Hepatocyte (in vitro differentiated cells): ENCODE measurements around the gene COL6A3. TPM values are rescaled to one million over a fixed set of nuclear protein-coding genes. Genes with fewer than 3 reads are reported as not detected.

ENCODE experiments used
- DNase-seq: peaks from one replicate; pipeline ENCODE4 v3.0.0-alpha.2; 2016; ENCODE audit warnings: low spot score
- H2AFZ ChIP-seq: fragments of 200-600 bp; sonication (generic); 2 replicates; pipeline ENCODE4 v1.6.0; 2016; ENCODE audit warnings: antibody characterized with exemption, mild to moderate bottlenecking
- H3K27ac ChIP-seq: fragments of 200-600 bp; sonication (generic); 2 replicates; pipeline ENCODE4 v1.5.1; 2016; ENCODE audit warnings: mild to moderate bottlenecking
- H3K27me3 ChIP-seq: fragments of 200-600 bp; sonication (generic); 2 replicates; pipeline ENCODE4 v1.6.1; 2016
- H3K36me3 ChIP-seq: fragments of 200-600 bp; sonication (generic); replicated peaks from 2 replicates; pipeline ENCODE4 v1.5.1; 2016; ENCODE audit warnings: low read depth; ENCODE audit not compliant: insufficient read depth
- H3K4me1 ChIP-seq: fragments of 200-600 bp; sonication (generic); 2 replicates; pipeline ENCODE4 v1.5.1; 2016; ENCODE audit warnings: mild to moderate bottlenecking, moderate library complexity; ENCODE audit not compliant: insufficient read depth
- H3K4me2 ChIP-seq: fragments of 200-600 bp; sonication (generic); 2 replicates; pipeline ENCODE4 v1.6.0; 2016
- H3K4me3 ChIP-seq: fragments of 200-600 bp; sonication (generic); 2 replicates; pipeline ENCODE4 v1.5.1; 2016; ENCODE audit warnings: mild to moderate bottlenecking
- H3K79me2 ChIP-seq: fragments of 200-600 bp; sonication (generic); 2 replicates; pipeline ENCODE4 v1.6.0; 2017; ENCODE audit warnings: mild to moderate bottlenecking
- H3K9me2 ChIP-seq: fragments of 200-600 bp; sonication (generic); replicated peaks from 2 replicates; pipeline ENCODE4 v1.6.0; 2017; ENCODE audit warnings: mild to moderate bottlenecking; ENCODE audit not compliant: insufficient read depth
- H3K9me3 ChIP-seq: fragments of 200-600 bp; sonication (generic); 2 replicates; pipeline ENCODE4 v1.5.1; 2016; ENCODE audit warnings: low read depth, mild to moderate bottlenecking
- H4K20me1 ChIP-seq: fragments of 200-600 bp; sonication (generic); 2 replicates; pipeline ENCODE4 v1.6.0; 2016; ENCODE audit warnings: mild to moderate bottlenecking; ENCODE audit not compliant: insufficient read depth, poor library complexity, severe bottlenecking
- CTCF ChIP-seq: fragments of 200-600 bp; sonication (generic); IDR thresholded peaks from 2 replicates; pipeline ENCODE4 v1.5.1; 2016; ENCODE audit warnings: antibody characterized with exemption, mild to moderate bottlenecking; ENCODE audit not compliant: poor library complexity
- EZH2 ChIP-seq: fragments of 200-600 bp; sonication (generic); IDR thresholded peaks from 2 replicates; pipeline ENCODE4 v1.6.1; 2016; ENCODE audit warnings: antibody characterized with exemption, mild to moderate bottlenecking, borderline replicate concordance
- EZH2phosphoT487 ChIP-seq: fragments of 200-600 bp; sonication (generic); IDR thresholded peaks from one replicate; pipeline ENCODE4 v1.6.1; 2018; ENCODE audit warnings: antibody characterized with exemption, mild to moderate bottlenecking, low read depth, moderate library complexity; ENCODE audit not compliant: unreplicated experiment, severe bottlenecking
- WGBS: methylation state at CpG from one replicate; pipeline ENCODE4 v1.1.6; 2016; ENCODE audit warnings: low lambda C conversion rate; ENCODE audit errors: missing lambda C conversion rate; 5-methylcytosine and 5-hydroxymethylcytosine counted together
- polyA plus RNA-seq: library from polyadenylated mRNA; unstranded; fragments of >200 nt; fragmentation: Nextera tagmentation; extraction: Ambion mirVana; gene quantifications from 2 replicates; pipeline ENCODE4 v1.2.1, GENCODE V29; 2016
- total RNA-seq: library from RNA; depleted of rRNA; stranded (reverse); fragments of >200 nt; gene quantifications from 2 replicates; pipeline ENCODE4 v1.2.3, GENCODE V29; 2014

The COL6A3 gene
- total and polyA plus RNA-seq, 2 experiments from 2014 or later: 80.7 to 250 TPM

DNA sequence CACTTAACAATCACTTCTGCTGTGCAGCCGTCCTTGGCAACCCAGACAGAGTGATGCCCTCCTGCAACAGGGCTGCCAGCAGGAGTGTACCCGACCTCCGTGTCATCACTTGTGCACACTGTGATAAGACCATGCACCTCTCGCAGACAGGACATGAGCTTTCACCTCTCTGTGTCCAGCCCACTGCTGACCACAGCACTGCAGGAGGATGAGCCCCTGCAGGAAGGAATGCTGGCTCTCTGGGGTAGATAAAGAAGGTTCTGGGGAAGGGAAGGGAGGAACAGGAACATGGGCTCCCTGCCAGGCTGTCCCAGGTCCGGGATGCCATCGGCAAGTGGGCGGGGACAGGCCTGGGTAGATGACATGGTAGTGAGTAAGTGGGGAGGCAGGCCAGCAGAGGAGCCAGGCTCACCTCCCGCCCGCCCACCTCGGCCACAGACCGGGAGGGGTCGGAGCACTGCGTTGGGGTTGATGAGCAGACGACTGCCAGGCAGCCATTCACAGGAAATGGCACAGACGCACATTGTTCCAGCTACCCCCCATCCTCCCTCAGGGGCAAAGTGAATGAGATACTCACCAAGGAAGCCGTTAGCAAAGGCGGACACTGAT is 18.6 kb upstream of the COL6A3 start:
- TF ChIP-seq CTCF (no peak), EZH2 (no peak), EZH2phosphoT487 (no peak)
- no peak overlapping the region for H2AFZ ChIP-seq

GRCh38 chr2:237431837-237432236 is 17.9 kb upstream of the COL6A3 start:
- no peaks in the 10 kb centered on the region for H4K20me1 ChIP-seq
- DNase-seq: no peak
- TF ChIP-seq EZH2phosphoT487 (no peak), CTCF (no peak), EZH2 (no peak)
- WGBS: over 99% methylated on average over 4 of the region's 4 CpGs
- H3K27me3 ChIP-seq: no peaks in the 10 kb centered on the region
- H3K4me1 ChIP-seq: peaks cover 12% of the 10 kb centered on the region
- H3K4me2 ChIP-seq: no peak overlapping the region
- no peaks in the 10 kb centered on the region for H3K79me2 ChIP-seq
- no peak overlapping the region for H3K27ac ChIP-seq
- no peak overlapping the region for H3K4me3 ChIP-seq
- no peak overlapping the region for H2AFZ ChIP-seq
- no peaks in the 10 kb centered on the region for H3K36me3 ChIP-seq
- H3K9me3 ChIP-seq: no peaks in the 10 kb centered on the region
- H3K9me2 ChIP-seq: no peaks in the 10 kb centered on the region

More for the DNA sequence above, 18.6 kb upstream of the COL6A3 start:
- DNase-seq: no peak
- no peaks in the 10 kb centered on the region for H3K79me2 ChIP-seq
- no peak overlapping the region for H3K4me3 ChIP-seq
- no peak overlapping the region for H3K4me2 ChIP-seq
- no peaks in the 10 kb centered on the region for H3K9me3 ChIP-seq
- no peaks in the 10 kb centered on the region for H3K27me3 ChIP-seq
- peaks cover 12% of the 10 kb centered on the region for H3K4me1 ChIP-seq
- no peaks in the 10 kb centered on the region for H3K9me2 ChIP-seq
- no peak overlapping the region for H3K27ac ChIP-seq
- no peaks in the 10 kb centered on the region for H3K36me3 ChIP-seq
- no peaks in the 10 kb centered on the region for H4K20me1 ChIP-seq
- WGBS: 52% methylated on average over 17 of the region's 17 CpGs

- H3K27me3 ChIP-seq: no peaks in the 10 kb centered on the region
- no peaks in the 10 kb centered on the region for H3K9me3 ChIP-seq
- no peak overlapping the region for H3K27ac ChIP-seq
- no peak overlapping the region for H2AFZ ChIP-seq
- no peak for DNase-seq
- peaks cover 12% of the 10 kb centered on the region for H3K4me1 ChIP-seq
- H3K4me3 ChIP-seq: no peak overlapping the region
- H3K4me2 ChIP-seq: no peak overlapping the region
- no peaks in the 10 kb centered on the region for H3K36me3 ChIP-seq
- no peaks in the 10 kb centered on the region for H3K9me2 ChIP-seq
- 86% methylated on average over 1 of the region's 1 CpG for WGBS
- no peak for TF ChIP-seq EZH2
- no peaks in the 10 kb centered on the region for H4K20me1 ChIP-seq
- no peaks in the 10 kb centered on the region for H3K79me2 ChIP-seq
Observed at GRCh38 chr2:237431372-237431771, 17.4 kb upstream of the COL6A3 start.

GRCh38 chr2:237430861-237431260 is 16.9 kb upstream of the COL6A3 start:
- H4K20me1 ChIP-seq: no peaks in the 10 kb centered on the region
- TF ChIP-seq EZH2phosphoT487 (no peak), CTCF (no peak), EZH2 (no peak)
- H3K27me3 ChIP-seq: no peaks in the 10 kb centered on the region
- DNase-seq: no peak
- no peaks in the 10 kb centered on the region for H3K9me3 ChIP-seq
- H3K79me2 ChIP-seq: no peaks in the 10 kb centered on the region
- H3K27ac ChIP-seq: no peak overlapping the region
- H2AFZ ChIP-seq: no peak overlapping the region
- H3K9me2 ChIP-seq: no peaks in the 10 kb centered on the region
- H3K4me2 ChIP-seq: no peak overlapping the region
- no peak overlapping the region for H3K4me3 ChIP-seq
- H3K36me3 ChIP-seq: no peaks in the 10 kb centered on the region
- peaks cover 11% of the 10 kb centered on the region for H3K4me1 ChIP-seq
- 95% methylated on average over 1 of the region's 1 CpG for WGBS
